Measurements from ENCODE around the gene MYOM3. TPM values are rescaled to one million over a fixed set of nuclear protein-coding genes. Genes with fewer than 3 reads are reported as not detected.

The MYOM3 gene
- total RNA-seq, 1 donor from 2014 or later = 0.70 TPM

DNA sequence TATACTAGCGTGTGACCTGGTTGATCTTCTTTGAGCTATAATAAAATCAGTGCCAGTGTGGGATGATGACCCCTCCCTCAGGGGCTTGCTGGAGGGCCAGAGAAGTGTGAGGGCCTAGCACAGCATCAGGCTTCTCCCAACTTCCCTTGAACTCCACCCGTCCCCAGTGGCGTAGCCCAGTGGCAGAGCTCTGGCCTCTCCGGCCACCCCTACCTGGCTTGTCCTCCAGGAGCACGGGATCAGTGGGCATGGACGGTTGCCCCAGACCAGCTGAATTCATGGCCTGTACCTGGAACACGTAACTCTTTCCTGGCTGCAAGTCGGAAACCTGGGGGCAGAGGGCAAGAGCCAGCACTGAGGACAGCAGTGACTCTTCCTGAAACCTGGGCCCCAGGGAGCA, 36.0 kb downstream of the MYOM3 start:
- Mint-ChIP-seq H3K27ac (ENCODE audit: unreplicated experiment) (no peak overlapping the region), H3K36me3 (ENCODE audit: low read depth) (no peaks in the 10 kb centered on the region), H3K9me3 (ENCODE audit: low read depth) (no peaks in the 10 kb centered on the region), H3K27me3 (ENCODE audit: low read depth) (no peaks in the 10 kb centered on the region), H3K4me1 (ENCODE audit: low read depth) (peaks cover 2% of the 10 kb centered on the region), H3K4me3 (ENCODE audit: unreplicated experiment) (no peak overlapping the region)
- TF ChIP-seq, protein P1, sequence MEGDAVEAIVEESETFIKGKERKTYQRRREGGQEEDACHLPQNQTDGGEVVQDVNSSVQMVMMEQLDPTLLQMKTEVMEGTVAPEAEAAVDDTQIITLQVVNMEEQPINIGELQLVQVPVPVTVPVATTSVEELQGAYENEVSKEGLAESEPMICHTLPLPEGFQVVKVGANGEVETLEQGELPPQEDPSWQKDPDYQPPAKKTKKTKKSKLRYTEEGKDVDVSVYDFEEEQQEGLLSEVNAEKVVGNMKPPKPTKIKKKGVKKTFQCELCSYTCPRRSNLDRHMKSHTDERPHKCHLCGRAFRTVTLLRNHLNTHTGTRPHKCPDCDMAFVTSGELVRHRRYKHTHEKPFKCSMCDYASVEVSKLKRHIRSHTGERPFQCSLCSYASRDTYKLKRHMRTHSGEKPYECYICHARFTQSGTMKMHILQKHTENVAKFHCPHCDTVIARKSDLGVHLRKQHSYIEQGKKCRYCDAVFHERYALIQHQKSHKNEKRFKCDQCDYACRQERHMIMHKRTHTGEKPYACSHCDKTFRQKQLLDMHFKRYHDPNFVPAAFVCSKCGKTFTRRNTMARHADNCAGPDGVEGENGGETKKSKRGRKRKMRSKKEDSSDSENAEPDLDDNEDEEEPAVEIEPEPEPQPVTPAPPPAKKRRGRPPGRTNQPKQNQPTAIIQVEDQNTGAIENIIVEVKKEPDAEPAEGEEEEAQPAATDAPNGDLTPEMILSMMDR (IDR thresholded peaks at IDR 0.05) = no peak
- DNase-seq (ENCODE audit: low spot score) = no peak

DNA sequence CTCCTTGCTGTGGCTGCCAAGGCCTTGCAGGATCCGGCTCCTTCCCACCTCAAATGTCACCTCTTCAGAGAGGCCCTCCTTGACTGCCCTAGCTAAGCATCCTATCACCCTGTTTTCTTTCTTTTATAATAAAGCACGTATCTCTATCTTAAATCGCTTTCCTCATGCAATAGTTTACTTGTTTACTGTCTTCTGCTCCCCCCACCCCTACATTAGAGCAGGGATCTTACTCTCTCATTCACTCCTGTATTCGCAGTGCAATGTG, 36.4 kb downstream of the MYOM3 start:
- TF ChIP-seq, protein P1 (IDR thresholded peaks at IDR 0.05) = no peak
- no peaks in the 10 kb centered on the region for H3K9me3 Mint-ChIP-seq (ENCODE audit: low read depth)
- H3K4me1 Mint-ChIP-seq (ENCODE audit: low read depth) = peaks cover 5% of the 10 kb centered on the region
- no peaks in the 10 kb centered on the region for H3K27me3 Mint-ChIP-seq (ENCODE audit: low read depth)
- peak; percentile 4 for DNase-seq (ENCODE audit: low spot score)
- H3K36me3 Mint-ChIP-seq (ENCODE audit: low read depth) = no peaks in the 10 kb centered on the region
- H3K27ac Mint-ChIP-seq (ENCODE audit: unreplicated experiment) = no peak overlapping the region
- no peak overlapping the region for H3K4me3 Mint-ChIP-seq (ENCODE audit: unreplicated experiment)

DNA sequence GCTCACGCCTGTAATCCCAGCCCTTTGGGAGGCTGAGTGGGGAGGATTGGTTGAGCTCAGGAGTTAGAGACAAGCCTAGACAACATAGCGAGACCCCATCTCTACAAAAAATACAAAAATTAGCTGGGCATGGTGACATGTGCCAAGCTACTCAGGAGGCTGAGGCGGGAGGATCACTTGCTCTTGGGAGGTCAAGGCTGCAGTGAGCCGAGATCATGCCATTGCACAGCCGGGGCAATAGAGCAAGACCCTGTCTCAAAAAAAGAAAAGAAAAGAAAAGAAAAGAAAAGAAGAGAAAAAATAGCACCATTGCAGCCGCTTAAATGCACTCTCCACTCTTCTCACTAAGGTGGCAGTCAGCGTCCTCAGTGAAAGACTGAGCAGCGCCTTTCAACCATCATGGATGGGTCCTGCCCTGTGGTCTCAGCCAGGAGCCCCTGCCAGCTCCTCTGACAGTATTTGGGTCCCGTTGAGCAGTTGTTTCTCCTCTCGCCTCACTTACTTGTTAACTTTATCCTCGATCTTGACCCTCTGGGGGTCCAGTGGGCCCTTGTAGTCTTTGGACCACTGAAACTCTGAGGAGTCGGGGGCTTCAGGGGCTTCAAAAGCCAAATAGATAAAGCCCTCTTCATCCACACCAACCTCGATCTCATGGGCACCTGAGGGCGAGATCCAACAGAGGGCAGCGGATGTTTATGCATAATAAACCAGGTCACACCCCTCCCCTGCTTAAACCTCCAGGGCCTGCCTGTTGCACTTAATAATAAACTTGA, 36.9 kb downstream of the MYOM3 start:
- DNase-seq (ENCODE audit: low spot score) = no peak
- H3K27ac Mint-ChIP-seq (ENCODE audit: unreplicated experiment) = no peak overlapping the region
- no peaks in the 10 kb centered on the region for H3K9me3 Mint-ChIP-seq (ENCODE audit: low read depth)
- H3K36me3 Mint-ChIP-seq (ENCODE audit: low read depth) = no peaks in the 10 kb centered on the region
- no peak overlapping the region for H3K4me3 Mint-ChIP-seq (ENCODE audit: unreplicated experiment)
- TF ChIP-seq, protein P1 (IDR thresholded peaks at IDR 0.05) = no peak
- no peaks in the 10 kb centered on the region for H3K27me3 Mint-ChIP-seq (ENCODE audit: low read depth)
- peaks cover 5% of the 10 kb centered on the region for H3K4me1 Mint-ChIP-seq (ENCODE audit: low read depth)

DNA sequence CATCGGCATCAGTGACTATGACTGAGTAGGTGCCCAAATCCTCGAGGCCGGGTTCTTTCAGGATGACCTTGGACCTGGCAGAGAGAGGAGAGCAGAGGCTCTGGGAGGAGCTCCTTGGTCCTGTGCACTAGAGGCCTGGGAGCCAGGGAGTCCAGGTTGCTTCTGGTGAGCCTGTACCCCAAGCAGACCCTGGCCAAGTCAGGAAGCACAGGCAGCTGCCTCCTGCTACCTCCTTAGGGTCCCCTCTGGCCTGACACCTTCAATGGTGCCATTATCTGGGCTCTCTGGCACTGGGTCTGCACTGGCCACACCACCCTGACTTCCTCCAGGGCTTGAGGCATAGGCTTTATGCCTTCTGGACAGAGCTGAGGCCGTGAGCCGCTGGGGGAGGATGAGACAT, 37.7 kb downstream of the MYOM3 start:
- H3K4me3 Mint-ChIP-seq (ENCODE audit: unreplicated experiment) = no peak overlapping the region
- no peak overlapping the region for H3K27ac Mint-ChIP-seq (ENCODE audit: unreplicated experiment)
- peaks cover 5% of the 10 kb centered on the region for H3K4me1 Mint-ChIP-seq (ENCODE audit: low read depth)
- TF ChIP-seq, protein P1 (IDR thresholded peaks at IDR 0.05) = no peak
- no peaks in the 10 kb centered on the region for H3K9me3 Mint-ChIP-seq (ENCODE audit: low read depth)
- peak; percentile 50 for DNase-seq (ENCODE audit: low spot score)
- H3K27me3 Mint-ChIP-seq (ENCODE audit: low read depth) = no peaks in the 10 kb centered on the region
- no peaks in the 10 kb centered on the region for H3K36me3 Mint-ChIP-seq (ENCODE audit: low read depth)

DNA sequence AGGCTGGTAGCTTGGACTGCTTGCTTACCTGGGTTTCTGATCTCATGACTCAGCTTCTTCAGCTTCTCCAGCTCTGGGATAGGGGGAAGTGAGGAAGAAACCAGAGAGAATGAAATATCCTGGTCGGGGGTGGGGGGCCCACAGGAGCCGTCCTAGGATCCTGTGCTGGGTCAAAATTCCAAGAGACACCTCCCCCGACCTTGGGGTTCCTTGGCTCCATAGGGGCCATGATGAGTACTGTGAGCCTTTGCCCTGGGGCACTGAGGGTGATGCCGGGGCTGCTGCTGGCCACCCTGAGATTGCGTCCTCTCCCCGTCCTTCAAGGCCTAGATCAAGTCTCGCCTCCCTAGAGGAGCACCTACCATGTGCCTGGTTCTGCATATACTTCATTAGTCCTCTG, 40.0 kb downstream of the MYOM3 start:
- H3K36me3 Mint-ChIP-seq (ENCODE audit: low read depth) = no peaks in the 10 kb centered on the region
- H3K4me3 Mint-ChIP-seq (ENCODE audit: unreplicated experiment) = no peak overlapping the region
- peaks cover 2% of the 10 kb centered on the region for H3K27me3 Mint-ChIP-seq (ENCODE audit: low read depth)

More for the DNA sequence above, 40.0 kb downstream of the MYOM3 start:
- TF ChIP-seq, protein P1 (IDR thresholded peaks at IDR 0.05) = no peak
- H3K27ac Mint-ChIP-seq (ENCODE audit: unreplicated experiment) = no peak overlapping the region
- peaks cover 5% of the 10 kb centered on the region for H3K4me1 Mint-ChIP-seq (ENCODE audit: low read depth)
- peak; percentile 41 for DNase-seq (ENCODE audit: low spot score)
- no peaks in the 10 kb centered on the region for H3K9me3 Mint-ChIP-seq (ENCODE audit: low read depth)
